IMR-90 (cell line): ENCODE results near the gene DMD. TPM values are rescaled to one million over a fixed set of nuclear protein-coding genes. Genes with fewer than 3 reads are reported as not detected.

Source experiments
- ATAC-seq: fragments of 200-7000 bp; cut with Tn5 transposase; 2 replicates; pipeline ENCODE4 v1.9.1; 2020; ENCODE audit warnings: low read depth, mild to moderate bottlenecking, moderate library complexity
- BruUV-seq: library from RNA; stranded (reverse); fragments of 400-500 nt; replicated peaks from 2 replicates; lab custom pipeline; 2021; lab: Mats Ljungman, UMichigan
- CTCF ChIA-PET: fragments of 300-600 bp; formaldehyde crosslinking; extraction: SDS; loops from one replicate; lab custom pipeline; 2021; ENCODE audit warnings: antibody characterized with exemption; lab: Yijun Ruan, JAX
- POLR2A ChIA-PET: fragments of 300-600 bp; sonication (Branson Sonifier 250); formaldehyde crosslinking; loops from one replicate; lab custom pipeline; 2022; ENCODE audit warnings: antibody characterized with exemption; ENCODE audit not compliant: unreplicated experiment; lab: Charles Lee
- DNase-seq: peaks from one replicate; pipeline ENCODE4 v3.0.0; 2013
- H2AFZ ChIP-seq: replicated peaks from 2 replicates; pipeline ENCODE3; 2013; ENCODE audit warnings: low read length, mild to moderate bottlenecking; ENCODE audit not compliant: poor library complexity
- H2AK5ac ChIP-seq: 2 replicates; pipeline ENCODE4 v1.6.1; 2013; ENCODE audit warnings: low read depth, low read length, inconsistent platforms
- H2AK9ac ChIP-seq: replicated peaks from 2 replicates; pipeline ENCODE3; 2013; ENCODE audit warnings: mild to moderate bottlenecking, low read depth, low read length, moderate library complexity; ENCODE audit not compliant: poor library complexity
- H2BK120ac ChIP-seq: 2 replicates; pipeline ENCODE4 v1.6.1; 2013; ENCODE audit warnings: low read depth, low read length, inconsistent platforms
- H2BK15ac ChIP-seq: 3 replicates; pipeline ENCODE4 v1.6.1; 2013; ENCODE audit warnings: low read depth, low read length, inconsistent platforms
- H2BK20ac ChIP-seq: 2 replicates; pipeline ENCODE4 v1.6.1; 2013; ENCODE audit warnings: low read depth, mild to moderate bottlenecking, inconsistent platforms, low read length, moderate library complexity
- H2BK5ac ChIP-seq: 2 replicates; pipeline ENCODE4 v1.6.1; 2013; ENCODE audit warnings: mild to moderate bottlenecking, low read depth, low read length, inconsistent platforms; ENCODE audit not compliant: poor library complexity, severe bottlenecking
- H3K14ac ChIP-seq: replicated peaks from 2 replicates; pipeline ENCODE4 v1.6.1; 2013; ENCODE audit warnings: low read depth, low read length, inconsistent platforms
- H3K18ac ChIP-seq: 2 replicates; pipeline ENCODE4 v1.6.1; 2013; ENCODE audit warnings: low read depth, low read length, control low read depth
- H3K23ac ChIP-seq: 2 replicates; pipeline ENCODE4 v1.6.1; 2013; ENCODE audit warnings: low read depth, low read length, inconsistent platforms
- H3K27ac ChIP-seq: 2 replicates; pipeline ENCODE4 v1.5.1; 2013; ENCODE audit warnings: mild to moderate bottlenecking, control low read depth, low read length; ENCODE audit not compliant: insufficient read depth
- H3K27me3 ChIP-seq: 2 replicates; pipeline ENCODE4 v1.6.1; 2013; ENCODE audit warnings: low read length; ENCODE audit not compliant: control insufficient read depth, insufficient read depth
- H3K36me3 ChIP-seq: 2 replicates; pipeline ENCODE4 v1.6.1; 2013; ENCODE audit warnings: low read length, mixed read lengths; ENCODE audit not compliant: control insufficient read depth, insufficient read depth
- H3K4ac ChIP-seq: 2 replicates; pipeline ENCODE4 v1.6.1; 2013; ENCODE audit warnings: low read depth, low read length, inconsistent platforms
- H3K4me1 ChIP-seq: 2 replicates; pipeline ENCODE4 v1.6.1; 2013; ENCODE audit warnings: low read length, mixed read lengths; ENCODE audit not compliant: control insufficient read depth, insufficient read depth
- H3K4me2 ChIP-seq: 2 replicates; pipeline ENCODE4 v1.6.1; 2013; ENCODE audit warnings: low read depth, mild to moderate bottlenecking, control low read depth, low read length, moderate library complexity
- H3K4me3 ChIP-seq: 2 replicates; pipeline ENCODE4 v1.5.1; 2013; ENCODE audit warnings: low read depth, mild to moderate bottlenecking, control low read depth, low read length, moderate library complexity; ENCODE audit not compliant: insufficient read depth
- H3K56ac ChIP-seq: 2 replicates; pipeline ENCODE4 v1.6.1; 2013; ENCODE audit warnings: low read length, inconsistent platforms; ENCODE audit not compliant: insufficient read depth; ENCODE audit errors: extremely low read depth
- H3K79me1 ChIP-seq, 2 experiments: 2 replicates each; pipeline ENCODE4 v1.6.1; 2013; ENCODE audit warnings: low read length in 2 of 2, inconsistent platforms in 1 of 2, low read depth in 1 of 2
- H3K9ac ChIP-seq: 2 replicates; pipeline ENCODE4 v1.6.1; 2013; ENCODE audit warnings: low read depth, low read length, control low read depth
- H3K9me1 ChIP-seq: 2 replicates; pipeline ENCODE4 v1.6.1; 2013; ENCODE audit warnings: low read length, inconsistent platforms; ENCODE audit not compliant: insufficient read depth
- H3K9me3 ChIP-seq: 2 replicates; pipeline ENCODE4 v1.6.1; 2013; ENCODE audit warnings: low read length; ENCODE audit not compliant: control insufficient read depth, insufficient read depth
- H4K20me1 ChIP-seq: 2 replicates; pipeline ENCODE4 v1.6.1; 2013; ENCODE audit warnings: low read length, inconsistent platforms; ENCODE audit not compliant: insufficient read depth
- H4K5ac ChIP-seq: 2 replicates; pipeline ENCODE4 v1.6.1; 2013; ENCODE audit warnings: mild to moderate bottlenecking, low read depth, low read length, control low read depth
- H4K8ac ChIP-seq, 2 experiments: 2 replicates each; pipeline ENCODE4 v1.6.1; 2013; ENCODE audit warnings: low read depth in 2 of 2, low read length in 2 of 2, control low read depth in 1 of 2, inconsistent platforms in 1 of 2
- H4K91ac ChIP-seq: 2 replicates; pipeline ENCODE4 v1.6.1; 2013; ENCODE audit warnings: low read depth, low read length, inconsistent platforms; ENCODE audit not compliant: insufficient read depth
- CEBPB ChIP-seq: IDR thresholded peaks from 2 replicates; pipeline ENCODE4 v1.6.1; 2012; ENCODE audit warnings: low read depth, low read length, improper control_type of control experiment
- CHD1 ChIP-seq: IDR thresholded peaks from 2 replicates; pipeline ENCODE4 v1.6.1; 2012; ENCODE audit warnings: low read depth, low read length, improper control_type of control experiment
- MAFK ChIP-seq: IDR thresholded peaks from 2 replicates; pipeline ENCODE4 v1.6.1; 2012; ENCODE audit warnings: low read depth, low read length, improper control_type of control experiment
- MAZ ChIP-seq: IDR thresholded peaks from 2 replicates; pipeline ENCODE4 v1.6.1; 2012; ENCODE audit warnings: low read depth, mild to moderate bottlenecking, low read length, improper control_type of control experiment, moderate library complexity, borderline replicate concordance
- NFE2L2 ChIP-seq: fragments of 150-350 bp; IDR thresholded peaks from 2 replicates; pipeline ENCODE4 v1.6.1; 2016; ENCODE audit warnings: low read depth, mild to moderate bottlenecking, low read length
- POLR2A ChIP-seq: IDR thresholded peaks from 2 replicates; pipeline ENCODE4 v1.6.1; 2012; ENCODE audit warnings: mild to moderate bottlenecking, low read depth, low read length
- RAD21 ChIP-seq: IDR thresholded peaks from 2 replicates; pipeline ENCODE4 v1.6.1; 2012; ENCODE audit warnings: low read length, improper control_type of control experiment
- RCOR1 ChIP-seq: IDR thresholded peaks from 2 replicates; pipeline ENCODE4 v1.6.1; 2012; ENCODE audit warnings: mild to moderate bottlenecking, low read length, improper control_type of control experiment; ENCODE audit not compliant: insufficient replicate concordance
- SMC3 ChIP-seq: fragments of 150-350 bp; IDR thresholded peaks from 2 replicates; pipeline ENCODE4 v1.6.1; 2016; ENCODE audit warnings: low read depth, mild to moderate bottlenecking, antibody characterized with exemption, low read length, moderate library complexity
- WGBS, 2 experiments: methylation state at CpG; one replicate each; pipeline versions ENCODE4 v1.1.5 to v1.1.7; 2013; ENCODE audit warnings: missing lambda C conversion rate in 2 of 2; ENCODE audit not compliant: insufficient read length in 1 of 2; ENCODE audit errors: extremely low coverage in 2 of 2; 5-methylcytosine and 5-hydroxymethylcytosine counted together
- dilution Hi-C: fragments of 300-500 bp; cut with HindIII; formaldehyde crosslinking; loops from one replicate; pipeline ENCODE4 v1.14.3; 2018; ENCODE audit warnings: low sequenced_read_pairs; ENCODE audit not compliant: unreplicated experiment
- in situ Hi-C: fragments of 300-500 bp; cut with MboI; formaldehyde crosslinking; loops from 3 replicates; pipeline ENCODE4 v1.14.3; 2019; ENCODE audit warnings: low sequenced_read_pairs, inconsistent platforms, mixed read lengths
- intact Hi-C: fragments of 100-400 bp; cut with micrococcal nuclease; formaldehyde crosslinking; loops from 2 replicates; pipeline ENCODE4 v1.10.0; 2022
- polyA plus RNA-seq, 3 experiments: library from polyadenylated mRNA; depleted of rRNA; stranded (reverse); fragments of >200 nt; gene quantifications; 2 replicates each; pipeline ENCODE4 v1.2.3, GENCODE V29; 2012; ENCODE audit warnings: low replicate concordance in 1 of 3
- total RNA-seq: library from RNA; depleted of rRNA; stranded (reverse); fragments of >200 nt; gene quantifications from 2 replicates; pipeline ENCODE4 v1.2.3, GENCODE V29; 2012

DMD gene
- total and polyA plus RNA-seq, 2 of the 4 experiments (the other 2 are of a cell fraction), result 6.6 to 11.8 TPM

- Histone ChIP-seq H3K4me1 (no peaks in the 10 kb centered on the region), H2AK5ac (no peak overlapping the region), H3K4me3 (no peak overlapping the region), H3K56ac (no peak overlapping the region), H3K9me3 (no peaks in the 10 kb centered on the region), H3K9ac (no peak overlapping the region), H2BK15ac (no peak overlapping the region), H3K14ac (no peak overlapping the region), H3K18ac (no peak overlapping the region), H3K4ac (no peak overlapping the region), H3K27me3 (no peaks in the 10 kb centered on the region), H4K20me1 (no peaks in the 10 kb centered on the region), H4K8ac (no peak overlapping the region), H2BK5ac (no peak overlapping the region), H4K91ac (no peak overlapping the region), H2BK120ac (no peak overlapping the region), H3K27ac (no peak overlapping the region), H3K9me1 (no peaks in the 10 kb centered on the region), H2BK20ac (no peak overlapping the region), H4K5ac (no peak overlapping the region), H3K23ac (no peak overlapping the region), H3K36me3 (no peaks in the 10 kb centered on the region), H3K79me1 (no peaks in the 10 kb centered on the region), H3K4me2 (no peak overlapping the region), H2AFZ (no peak overlapping the region), H2AK9ac (no peak overlapping the region)
- in situ Hi-C loops, result no loop called here
- TF ChIP-seq NFE2L2, result no peak
- no peak for TF ChIP-seq POLR2A
- TF ChIP-seq CHD1, result no peak
- TF ChIP-seq MAZ, result no peak
- TF ChIP-seq RCOR1, result no peak
- TF ChIP-seq MAFK, result no peak
- no peak for TF ChIP-seq CEBPB
- no peak for TF ChIP-seq RAD21
- TF ChIP-seq SMC3, result no peak
- CTCF ChIA-PET, result no interaction called here
- dilution Hi-C loops, result no loop called here
- no peak for DNase-seq
- BruUV-seq, result no TSS peak
- POLR2A ChIA-PET, result no interaction called here
- intact Hi-C loops, result no loop called here
- WGBS, 2 experiments, result no CpG with 5 or more reads among the region's 7 CpGs
- no peak for ATAC-seq
These were observed 1513.9 kb downstream of the DMD start for GRCh38 chrX:31697294-31697916.
